Urothelium cell line (cell line): Measurements from ENCODE around the gene EDDM3A.
"Not testable (repeated sequence)": the region's sequence is repeated elsewhere in the genome, so short reads cannot be mapped to it uniquely, and the experiment has no call there.

Source experiments
- DNase-seq: peaks from one replicate; pipeline ENCODE4 v3.0.0; 2011; ENCODE audit warnings: low spot score, mixed read lengths
- FAIRE-seq: peaks from 2 replicates; lab custom pipeline; 2011; peaks lifted over from hg19 to GRCh38; lab: Jason Lieb, UNC

EDDM3A gene

DNA sequence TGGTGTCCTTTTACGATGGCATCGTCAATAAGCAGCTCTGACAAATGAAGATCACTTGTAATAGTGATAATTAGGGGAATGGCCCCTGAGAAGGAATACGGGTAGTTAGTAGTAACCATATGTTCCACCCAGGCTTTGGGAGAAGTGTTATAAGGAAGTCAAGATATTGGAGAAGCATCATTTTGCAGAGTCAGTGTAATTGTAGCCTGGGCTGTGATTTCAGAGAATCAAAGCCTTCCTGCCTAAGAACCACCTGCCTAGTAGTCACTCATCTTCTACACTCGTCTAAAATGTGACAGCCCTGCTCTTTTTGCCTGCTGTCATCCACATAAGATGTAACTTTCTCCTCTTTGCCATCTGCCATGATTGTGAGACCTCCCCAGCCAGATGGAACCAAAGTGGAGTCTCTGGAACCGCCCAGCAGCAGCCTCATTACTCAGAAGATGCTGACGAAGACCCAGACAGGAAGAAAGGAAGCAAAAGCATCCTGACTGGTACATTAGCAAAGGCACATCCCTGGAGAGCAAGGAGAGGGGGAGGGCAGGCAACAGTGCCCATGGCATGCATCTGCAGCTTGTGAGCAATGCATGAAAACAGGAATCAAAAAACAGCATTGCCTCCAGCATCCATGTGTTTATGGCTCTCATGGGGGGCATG lies 12.6 kb upstream of the EDDM3A start:
- no peak for DNase-seq
- FAIRE-seq, result no peak

DNA sequence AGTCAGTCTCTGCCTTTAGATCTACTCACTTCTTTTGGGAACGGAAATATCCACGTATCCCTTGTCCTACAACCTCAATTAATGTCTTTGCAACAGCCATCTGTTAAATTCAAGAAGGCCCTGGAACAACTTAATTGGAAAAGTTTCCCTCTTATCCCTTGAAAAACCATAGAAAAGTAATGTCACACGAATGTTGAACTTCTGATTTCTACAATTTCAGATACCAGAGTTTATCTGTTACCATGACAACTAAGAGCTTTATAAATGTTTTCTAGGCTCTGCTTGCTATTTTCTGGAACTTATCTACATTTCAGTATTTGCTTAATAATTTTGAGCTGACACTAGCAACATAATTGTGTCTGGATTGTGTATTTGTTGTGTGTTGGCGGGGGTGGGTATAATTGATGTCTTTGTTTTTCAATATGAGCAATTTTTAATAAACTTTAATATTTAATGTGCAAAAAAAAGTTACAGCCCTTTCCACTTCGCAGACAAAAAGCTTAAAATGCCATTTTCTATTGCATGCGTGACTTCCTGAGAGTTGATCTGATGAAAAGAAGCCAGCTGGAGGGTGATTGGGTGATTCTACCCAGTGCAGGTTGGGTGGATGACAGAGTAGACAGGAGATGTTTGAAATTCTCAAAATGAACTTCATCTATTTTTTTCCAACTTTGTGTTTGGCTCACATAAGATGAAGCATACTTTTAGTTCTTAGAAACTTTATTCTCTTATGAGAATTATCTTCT lies 11.8 kb upstream of the EDDM3A start:
- FAIRE-seq, result peak; percentile 35
- DNase-seq, result no peak

GRCh38 chr14:20734430-20734806 lies 11.3 kb upstream of the EDDM3A start:
- DNase-seq, result no peak
- no peak for FAIRE-seq

GRCh38 chr14:20738292-20738691 lies 7.4 kb upstream of the EDDM3A start:
- not testable (repeated sequence) for DNase-seq, FAIRE-seq

GRCh38 chr14:20742132-20742531 lies 3.6 kb upstream of the EDDM3A start:
- DNase-seq (no peak), FAIRE-seq (no peak)

DNA sequence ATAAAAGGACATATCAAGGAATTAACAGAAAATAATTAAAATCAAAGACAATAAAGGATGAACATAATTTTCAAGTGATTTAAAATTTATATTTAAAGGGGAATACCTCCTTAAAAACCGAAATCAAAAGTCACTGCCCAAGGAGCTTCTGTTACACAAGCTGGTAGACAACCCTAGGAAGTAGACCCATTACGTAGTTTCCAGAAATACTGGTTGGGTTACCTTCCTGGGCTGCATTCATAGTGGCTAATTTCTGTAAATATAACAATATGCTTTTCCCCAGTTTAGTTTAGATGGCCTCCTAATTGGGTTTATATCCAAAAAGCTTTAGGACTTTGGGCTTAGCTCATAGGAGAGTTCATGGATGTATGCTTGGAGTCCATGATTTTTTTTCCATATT lies 2.1 kb upstream of the EDDM3A start:
- DNase-seq, result no peak
- FAIRE-seq, result no peak

GRCh38 chr14:20746566-20746965 lies 879 bp downstream of the EDDM3A start:
- DNase-seq (no peak), FAIRE-seq (no peak)

- DNase-seq (no peak), FAIRE-seq (no peak)
Observed at GRCh38 chr14:20748439-20748838, 2.8 kb downstream of the EDDM3A start.

GRCh38 chr14:20750194-20750593 lies 4.5 kb downstream of the EDDM3A start:
- DNase-seq (no peak), FAIRE-seq (no peak)

- FAIRE-seq, result no peak
- DNase-seq, result no peak
Observed at GRCh38 chr14:20751963-20752562, 6.4 kb downstream of the EDDM3A start.

GRCh38 chr14:20754308-20754707 lies 8.6 kb downstream of the EDDM3A start:
- DNase-seq (no peak), FAIRE-seq (no peak)

DNA sequence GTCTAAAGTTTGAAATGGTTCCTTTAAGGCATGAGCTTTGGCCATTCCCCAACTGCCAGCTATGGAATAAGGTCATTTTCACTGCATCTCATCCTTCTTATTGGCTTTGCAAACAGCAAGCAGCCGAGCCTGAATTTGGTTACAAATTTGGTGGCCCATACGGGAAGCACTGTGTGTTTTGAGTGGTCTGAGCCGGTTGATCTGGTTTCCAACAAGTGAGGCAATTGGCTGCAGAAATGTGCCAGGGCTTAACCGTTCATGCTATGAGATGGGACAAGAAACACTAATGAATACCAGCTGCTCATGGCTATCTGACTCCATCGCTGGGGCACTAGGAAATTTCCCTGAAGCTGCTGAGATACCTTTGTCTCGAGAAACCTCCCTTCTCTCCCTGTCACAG lies 9.3 kb downstream of the EDDM3A start:
- FAIRE-seq, result no peak
- DNase-seq, result no peak

DNA sequence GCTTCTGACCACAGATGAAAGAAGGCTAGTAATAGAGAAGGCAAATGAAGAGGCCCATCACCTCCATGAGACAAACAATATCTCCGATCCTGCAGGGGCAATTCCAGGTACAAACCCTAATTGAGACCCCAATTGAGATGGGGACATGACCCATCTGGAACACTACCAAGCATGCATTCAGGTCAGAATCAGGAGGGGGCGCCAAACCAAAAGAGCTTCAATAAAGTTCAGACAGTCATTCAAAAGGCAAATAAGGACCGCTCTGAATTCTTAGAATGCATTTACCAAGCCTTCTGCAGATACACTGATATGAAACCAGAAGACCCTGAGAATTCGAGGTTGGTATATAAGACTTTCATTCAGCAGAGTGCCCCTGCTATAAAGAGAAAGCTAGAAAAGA lies 12.3 kb downstream of the EDDM3A start:
- no peak for DNase-seq
- FAIRE-seq, result no peak

GRCh38 chr14:20759465-20759864 lies 13.8 kb downstream of the EDDM3A start:
- DNase-seq, FAIRE-seq: not testable (repeated sequence)

- peak; percentile 21 for DNase-seq
- FAIRE-seq, result no peak
Observed at GRCh38 chr14:20760950-20761349, 15.3 kb downstream of the EDDM3A start.

DNA sequence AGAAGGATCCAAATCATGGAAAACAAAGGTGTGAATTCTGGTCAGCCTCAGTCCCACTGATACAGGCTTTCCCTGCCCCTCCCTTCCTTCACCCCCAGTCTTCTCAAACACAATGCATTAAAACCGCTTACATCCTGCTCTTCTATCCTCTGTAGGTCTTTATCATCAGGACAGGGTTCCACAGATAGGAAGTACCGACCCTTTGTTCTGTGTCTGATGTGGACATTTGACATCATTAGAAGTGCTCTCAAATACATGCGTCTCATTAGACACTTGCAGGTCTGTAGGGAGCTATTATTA lies 22.9 kb downstream of the EDDM3A start:
- no peak for DNase-seq
- no peak for FAIRE-seq

- no peak for DNase-seq
- no peak for FAIRE-seq
Observed at GRCh38 chr14:20769421-20769820, 23.7 kb downstream of the EDDM3A start.

DNA sequence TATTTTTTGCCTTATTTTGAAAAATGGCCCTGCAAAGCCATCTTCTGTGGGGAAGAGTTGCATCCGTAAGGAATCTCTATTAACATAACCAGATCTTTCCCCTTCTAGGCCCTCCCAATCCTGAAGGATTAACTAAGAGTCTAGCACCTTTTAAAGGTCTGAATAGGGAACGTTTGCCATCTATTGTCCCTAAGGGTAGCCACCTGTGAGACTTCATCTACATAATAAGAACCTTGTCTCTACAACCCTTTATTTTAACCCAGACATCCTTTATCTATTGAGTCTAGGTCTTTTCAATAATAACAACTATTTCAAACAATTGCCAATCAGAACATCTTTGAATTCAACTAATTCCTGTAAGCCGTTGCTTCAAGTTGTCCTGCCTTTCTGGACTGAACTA lies 27.0 kb downstream of the EDDM3A start:
- FAIRE-seq (no peak), DNase-seq (no peak)

- FAIRE-seq (no peak), DNase-seq (no peak)
Observed at GRCh38 chr14:20774258-20774824, 28.7 kb downstream of the EDDM3A start.

DNA sequence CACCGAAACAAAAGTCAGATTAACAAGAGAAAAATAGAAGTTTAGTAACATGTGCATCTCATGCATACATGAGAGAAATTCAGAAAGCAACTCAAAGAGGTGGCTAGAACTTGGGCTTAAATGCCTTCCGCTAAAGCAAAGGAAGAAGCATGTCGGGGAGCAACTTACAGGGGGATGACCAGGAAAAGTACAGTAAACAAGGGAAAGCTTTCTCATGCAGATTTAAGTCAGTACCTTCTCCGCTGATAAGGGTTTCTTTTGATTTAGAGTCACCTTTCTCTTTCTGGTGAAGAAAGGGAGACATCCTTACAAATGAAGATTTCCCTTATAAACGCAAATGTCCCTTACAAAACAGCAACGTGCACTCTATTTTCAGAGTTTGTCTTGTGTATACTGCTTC lies 29.4 kb downstream of the EDDM3A start:
- DNase-seq (no peak), FAIRE-seq (no peak)

- DNase-seq (no peak), FAIRE-seq (no peak)
Observed at GRCh38 chr14:20775901-20776300, 30.2 kb downstream of the EDDM3A start.

- no peak for DNase-seq
Observed at GRCh38 chr14:20781803-20782202, 36.1 kb downstream of the EDDM3A start.

More at GRCh38 chr14:20781803-20782202, 36.1 kb downstream of the EDDM3A start:
- FAIRE-seq, result no peak
